Measurements from ENCODE around the gene MUC4.
"Not testable (repeated sequence)": the region's sequence is repeated elsewhere in the genome, so short reads cannot be mapped to it uniquely, and the experiment has no call there.

The MUC4 gene

GRCh38 chr3:195761123-195761566 lies 50.6 kb downstream of the MUC4 start:
- no peak for DNase-seq (ENCODE audit: low read depth)

GRCh38 chr3:195760345-195761122 lies 51.2 kb downstream of the MUC4 start:
- no peak for DNase-seq (ENCODE audit: low read depth)

- DNase-seq (ENCODE audit: low read depth), result no peak
Observed at GRCh38 chr3:195758721-195759353, 52.9 kb downstream of the MUC4 start.

GRCh38 chr3:195757827-195758226 lies 53.9 kb downstream of the MUC4 start:
- DNase-seq (ENCODE audit: low read depth), result no peak

- DNase-seq (ENCODE audit: low read depth), result no peak
Observed at GRCh38 chr3:195757438-195757770, 54.3 kb downstream of the MUC4 start.

GRCh38 chr3:195755791-195756676 lies 55.7 kb downstream of the MUC4 start:
- DNase-seq (ENCODE audit: low read depth), result no peak

GRCh38 chr3:195755391-195755790 lies 56.3 kb downstream of the MUC4 start:
- DNase-seq (ENCODE audit: low read depth), result no peak

- DNase-seq (ENCODE audit: low read depth), result no peak
Observed at GRCh38 chr3:195754906-195755305, 56.8 kb downstream of the MUC4 start.

GRCh38 chr3:195754141-195754540 lies 57.6 kb downstream of the MUC4 start:
- DNase-seq (ENCODE audit: low read depth), result no peak

GRCh38 chr3:195753581-195753980 lies 58.1 kb downstream of the MUC4 start:
- DNase-seq (ENCODE audit: low read depth), result no peak

GRCh38 chr3:195752546-195753331 lies 59.0 kb downstream of the MUC4 start:
- no peak for DNase-seq (ENCODE audit: low read depth)

- DNase-seq (ENCODE audit: low read depth), result no peak
Observed at GRCh38 chr3:195752066-195752465, 59.7 kb downstream of the MUC4 start.

GRCh38 chr3:195751560-195751959 lies 60.2 kb downstream of the MUC4 start:
- no peak for DNase-seq (ENCODE audit: low read depth)

GRCh38 chr3:195750797-195751520 lies 60.8 kb downstream of the MUC4 start:
- no peak for DNase-seq (ENCODE audit: low read depth)

- not testable (repeated sequence) for DNase-seq (ENCODE audit: low read depth)
Observed at GRCh38 chr3:195749101-195749500, 62.6 kb downstream of the MUC4 start.

- DNase-seq (ENCODE audit: low read depth), result no peak
Observed at GRCh38 chr3:195748661-195749060, 63.1 kb downstream of the MUC4 start.

GRCh38 chr3:195746751-195747150 lies 65.0 kb downstream of the MUC4 start:
- no peak for DNase-seq (ENCODE audit: low read depth)

- no peak for DNase-seq (ENCODE audit: low read depth)
Observed at GRCh38 chr3:195746346-195746745, 65.4 kb downstream of the MUC4 start.

GRCh38 chr3:195744437-195744836 lies 67.3 kb downstream of the MUC4 start:
- no peak for DNase-seq (ENCODE audit: low read depth)

GRCh38 chr3:195739561-195740111 lies 72.1 kb downstream of the MUC4 start:
- no peak for DNase-seq (ENCODE audit: low read depth)
